MCF 10A (cell line): ENCODE measurements around the gene VAC14. TPM values are rescaled to one million over a fixed set of nuclear protein-coding genes. Genes with fewer than 3 reads are reported as not detected.

Experiments used
- BruUV-seq: library from RNA; stranded (reverse); fragments of 400-500 nt; replicated peaks from 2 replicates; lab custom pipeline; 2021; lab: Mats Ljungman, UMichigan
- CTCF ChIA-PET: fragments of 300-600 bp; sonication (Branson Sonifier 250); formaldehyde crosslinking; extraction: SDS; loops from one replicate; lab custom pipeline; 2021; ENCODE audit warnings: antibody characterized with exemption, inconsistent platforms; lab: Yijun Ruan, JAX
- POLR2A ChIA-PET: fragments of 300-600, 350-650 bp; sonication (Branson Sonifier 250); formaldehyde crosslinking; extraction: SDS; loops from one replicate; lab custom pipeline; 2020; ENCODE audit warnings: antibody characterized with exemption, inconsistent platforms; lab: Yijun Ruan, JAX
- DNase-seq: peaks from one replicate; pipeline ENCODE4 v3.0.0-alpha.2; 2018; ENCODE audit not compliant: unreplicated experiment
- H3K27ac Mint-ChIP-seq: one replicate; pipeline ENCODE4 v1.8.0; 2022; ENCODE audit warnings: mild to moderate bottlenecking, low read depth, mixed read lengths; ENCODE audit not compliant: unreplicated experiment
- H3K27me3 Mint-ChIP-seq: one replicate; pipeline ENCODE4 v1.8.0; 2022; ENCODE audit warnings: mixed read lengths; ENCODE audit not compliant: insufficient read depth, unreplicated experiment
- H3K36me3 Mint-ChIP-seq: one replicate; pipeline ENCODE4 v1.8.0; 2022; ENCODE audit warnings: mild to moderate bottlenecking, moderate library complexity, mixed read lengths; ENCODE audit not compliant: insufficient read depth, unreplicated experiment
- H3K4me1 Mint-ChIP-seq: one replicate; pipeline ENCODE4 v1.8.0; 2022; ENCODE audit warnings: mixed read lengths; ENCODE audit not compliant: insufficient read depth, unreplicated experiment
- H3K4me3 Mint-ChIP-seq: one replicate; pipeline ENCODE4 v1.8.0; 2022; ENCODE audit warnings: mild to moderate bottlenecking, moderate library complexity, mixed read lengths; ENCODE audit not compliant: unreplicated experiment
- H3K9me3 Mint-ChIP-seq: one replicate; pipeline ENCODE4 v1.8.0; 2022; ENCODE audit warnings: mixed read lengths; ENCODE audit not compliant: unreplicated experiment
- intact Hi-C: fragments of 100-400 bp; cut with micrococcal nuclease; formaldehyde crosslinking; loops from 2 replicates; pipeline ENCODE4 v1.14.1; 2022
- total RNA-seq: library from RNA; stranded (reverse); gene quantifications from 2 replicates; pipeline ENCODE4 v1.2.3, GENCODE V29; 2022
- TF ChIP-seq, protein P1 (sequence below): fragments of 200-600 bp; IDR thresholded peaks from one replicate; pipeline ENCODE4 v1.8.0; 2022; ENCODE audit warnings: antibody characterized with exemption, mild to moderate bottlenecking; ENCODE audit not compliant: unreplicated experiment

VAC14 gene
- total RNA-seq, 1 experiment from 2014 or later: 25.5 TPM

DNA sequence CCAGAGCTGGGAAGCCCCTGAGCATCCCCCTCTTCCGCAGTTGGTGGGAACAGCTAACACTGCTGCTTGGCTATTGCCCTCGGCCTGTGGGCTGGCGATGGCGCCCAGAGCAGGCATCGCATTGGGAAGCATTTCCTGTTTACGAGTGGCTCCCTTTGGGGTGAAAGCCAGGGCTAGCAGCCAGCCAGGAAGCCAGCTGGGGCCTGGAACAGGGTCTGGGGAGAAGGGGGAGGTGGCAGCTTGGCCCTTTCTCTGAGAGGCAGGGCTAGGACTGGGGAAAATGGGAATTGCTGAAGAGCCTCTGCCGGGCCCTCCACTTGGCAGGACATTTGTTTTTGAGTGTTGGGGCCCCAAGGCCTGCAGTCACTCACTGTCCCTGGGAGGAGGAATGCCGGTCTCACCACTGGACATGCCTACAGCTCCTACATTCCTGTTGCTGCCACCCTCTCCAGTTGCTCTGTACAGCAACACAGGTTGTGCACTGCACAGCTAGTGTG lies 112.7 kb downstream of the VAC14 start:
- intact Hi-C loops: no loop called here
- H3K4me1 Mint-ChIP-seq: peaks cover 39% of the 10 kb centered on the region
- BruUV-seq: no TSS peak

DNA sequence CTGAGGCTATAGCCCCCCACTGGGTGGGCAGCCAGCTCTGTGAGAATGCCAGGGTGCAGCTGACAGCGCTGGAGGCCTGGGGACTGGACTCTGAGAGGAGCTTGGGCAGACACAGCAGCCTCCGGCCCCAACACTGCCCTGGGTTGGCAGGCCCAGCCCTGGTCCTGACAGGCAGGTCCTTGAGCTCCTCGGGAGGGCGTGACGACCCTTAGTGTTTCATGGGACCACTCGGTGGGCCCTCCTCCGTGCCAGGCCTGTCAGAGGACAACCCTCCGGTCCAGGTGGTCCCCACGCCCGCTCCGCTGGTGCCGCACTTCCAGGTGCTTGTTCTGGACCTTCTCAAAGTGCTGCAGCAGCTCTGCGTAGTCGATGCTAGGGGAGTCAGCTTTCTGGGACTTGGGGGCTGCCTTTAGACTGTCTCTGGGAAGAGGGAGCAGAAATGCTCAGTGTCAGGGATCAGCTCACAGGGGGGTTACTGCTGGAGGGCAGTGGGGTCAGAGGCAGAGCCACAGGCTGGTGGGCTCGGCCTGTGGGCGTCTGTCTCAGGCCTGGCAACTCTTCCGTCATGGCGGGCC lies 113.2 kb downstream of the VAC14 start:
- intact Hi-C loops: loop anchor here (2.0 kb wide), 1 partner anchor 19 kb away; no protein-coding TSS in a partner anchor
- H3K4me3 Mint-ChIP-seq: peak overlapping the region; percentile 76
- TF ChIP-seq, protein P1, sequence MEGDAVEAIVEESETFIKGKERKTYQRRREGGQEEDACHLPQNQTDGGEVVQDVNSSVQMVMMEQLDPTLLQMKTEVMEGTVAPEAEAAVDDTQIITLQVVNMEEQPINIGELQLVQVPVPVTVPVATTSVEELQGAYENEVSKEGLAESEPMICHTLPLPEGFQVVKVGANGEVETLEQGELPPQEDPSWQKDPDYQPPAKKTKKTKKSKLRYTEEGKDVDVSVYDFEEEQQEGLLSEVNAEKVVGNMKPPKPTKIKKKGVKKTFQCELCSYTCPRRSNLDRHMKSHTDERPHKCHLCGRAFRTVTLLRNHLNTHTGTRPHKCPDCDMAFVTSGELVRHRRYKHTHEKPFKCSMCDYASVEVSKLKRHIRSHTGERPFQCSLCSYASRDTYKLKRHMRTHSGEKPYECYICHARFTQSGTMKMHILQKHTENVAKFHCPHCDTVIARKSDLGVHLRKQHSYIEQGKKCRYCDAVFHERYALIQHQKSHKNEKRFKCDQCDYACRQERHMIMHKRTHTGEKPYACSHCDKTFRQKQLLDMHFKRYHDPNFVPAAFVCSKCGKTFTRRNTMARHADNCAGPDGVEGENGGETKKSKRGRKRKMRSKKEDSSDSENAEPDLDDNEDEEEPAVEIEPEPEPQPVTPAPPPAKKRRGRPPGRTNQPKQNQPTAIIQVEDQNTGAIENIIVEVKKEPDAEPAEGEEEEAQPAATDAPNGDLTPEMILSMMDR: no peak
- no peaks in the 10 kb centered on the region for H3K9me3 Mint-ChIP-seq
- peaks cover 4% of the 10 kb centered on the region for H3K36me3 Mint-ChIP-seq
- no TSS peak for BruUV-seq
- H3K4me1 Mint-ChIP-seq: peaks cover 37% of the 10 kb centered on the region
- DNase-seq: no peak
- no peaks in the 10 kb centered on the region for H3K27me3 Mint-ChIP-seq
- ChIA-PET CTCF (interaction anchor here (0.6 to 5.7 kb wide), 6 partner anchors 8 to 88 kb away, joined by 3 to 69 read pairs (median 4); no protein-coding TSS in a partner anchor), POLR2A (interaction anchor here (0.7 to 2.1 kb wide), 8 partner anchors 13 to 388 kb away, joined by 3 to 12 read pairs (median 3); partner anchors contain the start of gene DDX19B)
- no peak overlapping the region for H3K27ac Mint-ChIP-seq

More for the DNA sequence above, 112.7 kb downstream of the VAC14 start:
- ChIA-PET POLR2A (interaction anchor here (0.7 to 2.1 kb wide), 6 partner anchors 18 to 84 kb away, joined by 3 to 12 read pairs (median 6); no protein-coding TSS in a partner anchor), CTCF (interaction anchor here (1.5 to 5.7 kb wide), 4 partner anchors 8 to 81 kb away, joined by 4 to 69 read pairs (median 6); no protein-coding TSS in a partner anchor)
- Mint-ChIP-seq H3K9me3 (no peaks in the 10 kb centered on the region), H3K27me3 (no peaks in the 10 kb centered on the region), H3K36me3 (peaks cover 5% of the 10 kb centered on the region), H3K4me3 (no peak overlapping the region), H3K27ac (peak overlapping the region; percentile 54)
- TF ChIP-seq, protein P1: no peak
- DNase-seq: peak; percentile 30

DNA sequence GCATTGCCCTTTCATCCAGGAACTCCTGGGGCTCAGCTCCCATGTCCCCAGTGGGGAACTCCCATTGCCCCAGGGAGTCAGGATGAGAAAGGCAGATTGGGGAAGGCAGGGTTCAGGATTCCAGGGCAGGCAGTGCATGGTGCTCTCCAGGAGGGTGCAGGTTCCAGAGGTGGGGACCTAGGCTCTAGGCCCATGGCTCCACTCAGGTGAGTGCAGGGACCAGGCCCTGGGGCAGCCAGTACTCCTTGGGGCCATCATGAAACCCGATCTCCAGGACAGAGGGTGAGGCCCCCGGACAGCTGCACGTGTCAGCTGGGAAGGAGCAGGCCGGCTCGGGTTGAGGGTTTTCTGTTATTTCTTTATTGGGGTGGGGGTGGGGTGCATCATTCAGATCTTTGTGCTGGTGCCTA lies 113.9 kb downstream of the VAC14 start:
- Mint-ChIP-seq H3K36me3 (peaks cover 4% of the 10 kb centered on the region), H3K27me3 (no peaks in the 10 kb centered on the region), H3K4me3 (peak overlapping the region; percentile 76), H3K4me1 (peaks cover 39% of the 10 kb centered on the region), H3K9me3 (no peaks in the 10 kb centered on the region), H3K27ac (no peak overlapping the region)
- POLR2A ChIA-PET: interaction anchor here (0.7 to 2.1 kb wide), 7 partner anchors 8 to 388 kb away, joined by 3 to 12 read pairs (median 3); partner anchors contain the start of gene DDX19B
- CTCF ChIA-PET: interaction anchor here (1.1 to 5.7 kb wide), 5 partner anchors 9 to 83 kb away, joined by 3 to 69 read pairs (median 5); no protein-coding TSS in a partner anchor
- intact Hi-C loops: loop anchor here (2.0 kb wide), 1 partner anchor 20 kb away; no protein-coding TSS in a partner anchor
- TF ChIP-seq, protein P1: no peak
- no TSS peak for BruUV-seq
- peak; percentile 24 for DNase-seq
